Stimulated activated memory B cell treated with anti-CD40 and anti-IgM and Interleukin-4, amounts not matched to agents 10 μg/mL and 1 μg/mL and 100 μg/mL, for 72 hours (primary cell): Measurements from ENCODE around the gene NUDC.
"Not testable (repeated sequence)": the region's sequence is repeated elsewhere in the genome, so short reads cannot be mapped to it uniquely, and the experiment has no call there.

Source experiments
- ATAC-seq: fragments of 150-1000 bp; cut with Tn5 transposase; 2 replicates; pipeline ENCODE4 v1.10.0; 2021
- H3K27ac Mint-ChIP-seq: one replicate; pipeline ENCODE4 v1.8.0; 2022; ENCODE audit warnings: mild to moderate bottlenecking, mixed read lengths
- H3K27me3 Mint-ChIP-seq: one replicate; pipeline ENCODE4 v1.8.0; 2022; ENCODE audit warnings: mixed read lengths
- H3K36me3 Mint-ChIP-seq: one replicate; pipeline ENCODE4 v1.8.0; 2022; ENCODE audit warnings: mixed read lengths
- H3K4me1 Mint-ChIP-seq: one replicate; pipeline ENCODE4 v1.8.0; 2022; ENCODE audit warnings: mixed read lengths
- H3K4me3 Mint-ChIP-seq: one replicate; pipeline ENCODE4 v1.8.0; 2022; ENCODE audit warnings: mild to moderate bottlenecking, moderate library complexity, mixed read lengths
- H3K9me3 Mint-ChIP-seq: one replicate; pipeline ENCODE4 v1.8.0; 2022; ENCODE audit warnings: mixed read lengths

Gene NUDC

DNA sequence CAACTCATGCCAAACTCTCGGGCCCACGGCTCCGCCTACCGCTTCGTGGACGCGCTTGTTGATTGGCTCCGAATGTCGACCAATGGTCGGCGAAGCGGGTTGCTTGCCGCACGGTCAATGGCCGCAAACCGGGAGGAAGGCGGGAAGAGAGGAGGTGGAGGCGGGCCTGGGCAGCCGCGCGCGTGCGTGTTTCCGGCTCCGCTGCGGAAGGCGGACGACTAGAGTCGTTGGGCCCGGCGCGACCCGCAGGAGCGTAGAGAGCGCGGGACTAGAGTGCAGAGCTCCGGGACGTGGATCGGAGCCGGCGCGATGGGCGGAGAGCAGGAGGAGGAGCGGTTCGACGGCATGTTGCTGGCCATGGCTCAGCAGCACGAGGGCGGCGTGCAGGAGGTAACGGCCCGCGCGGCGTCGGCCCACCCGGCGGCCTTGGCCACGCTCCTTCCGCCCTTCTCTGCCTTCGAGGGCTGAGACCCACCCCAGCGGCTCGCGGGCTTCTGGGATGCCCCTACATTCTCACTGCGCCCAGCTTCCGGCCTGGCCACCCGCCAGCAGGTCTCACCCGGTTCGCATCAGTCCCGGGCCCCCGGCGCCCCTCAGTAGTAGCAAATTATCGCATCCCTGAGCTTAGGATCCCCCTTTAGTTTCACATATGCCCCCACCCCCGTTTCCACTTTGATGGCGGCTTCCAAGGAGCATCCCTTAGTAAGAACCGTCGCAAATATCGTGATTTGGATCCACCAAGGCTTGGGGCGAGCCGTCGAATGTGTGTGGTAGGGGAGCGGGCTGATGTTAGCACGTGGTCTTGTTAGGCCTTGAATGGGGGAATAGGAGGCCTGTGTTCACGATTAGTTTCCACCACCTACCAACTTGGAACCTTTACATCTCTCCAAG lies at the start of gene NUDC:
NUDC (plus strand) TSS at position 204 of the 891 bp plus-strand sequence; CDS start at position 310, 106 bp downstream.
- H3K4me3 Mint-ChIP-seq, result peak within 1 kb of the TSS; percentile 96
- peak; percentile 99 for ATAC-seq
- peaks cover 3% of the 10 kb centered on the region for H3K36me3 Mint-ChIP-seq
- peaks cover 26% of the 10 kb centered on the region for H3K4me1 Mint-ChIP-seq
- no peaks in the 10 kb centered on the region for H3K9me3 Mint-ChIP-seq
- H3K27me3 Mint-ChIP-seq, result no peaks in the 10 kb centered on the region
- peak within 1 kb of the TSS; percentile 87 for H3K27ac Mint-ChIP-seq

DNA sequence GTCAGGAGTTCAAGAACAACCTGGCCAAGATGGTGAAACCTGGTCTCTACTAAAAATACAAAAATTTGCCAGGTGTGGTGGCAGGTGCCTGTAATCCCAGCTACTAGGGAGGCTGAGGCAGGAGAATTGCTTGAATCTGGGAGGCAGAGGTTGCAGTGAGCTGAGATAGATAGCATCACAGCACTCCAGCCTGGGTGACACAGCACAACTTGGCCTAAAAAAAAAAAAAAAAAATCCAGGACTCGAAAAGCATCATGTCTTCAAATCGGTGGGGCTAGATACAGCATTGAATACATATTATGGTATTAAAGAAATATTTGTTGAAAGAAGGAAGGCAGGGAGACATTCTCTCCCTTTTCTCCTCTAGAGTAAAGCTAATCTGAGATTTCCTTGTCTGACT lies 48.4 kb upstream of the NUDC start:
- not testable (repeated sequence) for H3K4me1 Mint-ChIP-seq, H3K9me3 Mint-ChIP-seq, H3K27ac Mint-ChIP-seq, H3K27me3 Mint-ChIP-seq, ATAC-seq, H3K4me3 Mint-ChIP-seq
- peaks cover 10% of the 10 kb centered on the region for H3K36me3 Mint-ChIP-seq

DNA sequence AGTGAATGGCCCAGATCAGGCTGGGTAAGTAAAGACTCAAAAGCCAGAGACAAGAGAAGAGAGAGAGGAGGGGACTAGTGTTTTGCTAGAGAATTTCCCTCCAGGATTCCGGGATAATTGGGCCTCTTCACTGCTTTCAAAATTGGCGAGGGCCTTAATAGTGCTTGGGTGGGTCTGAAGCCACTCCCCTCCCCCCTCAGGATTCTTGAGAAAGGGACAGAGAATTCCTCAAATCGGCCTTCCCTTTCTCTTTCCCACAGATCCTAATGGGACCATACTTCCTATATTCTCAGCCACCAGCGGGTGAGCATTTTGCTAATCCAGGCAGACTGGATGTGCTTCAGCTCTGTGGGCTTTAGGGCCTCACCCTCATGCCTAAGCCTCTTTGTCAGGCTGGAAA lies 46.6 kb upstream of the NUDC start:
- ATAC-seq, result no peak
- Mint-ChIP-seq H3K4me1 (no peaks in the 10 kb centered on the region), H3K36me3 (peaks cover 23% of the 10 kb centered on the region), H3K27me3 (no peaks in the 10 kb centered on the region), H3K27ac (no peak overlapping the region), H3K4me3 (no peak overlapping the region), H3K9me3 (no peaks in the 10 kb centered on the region)

DNA sequence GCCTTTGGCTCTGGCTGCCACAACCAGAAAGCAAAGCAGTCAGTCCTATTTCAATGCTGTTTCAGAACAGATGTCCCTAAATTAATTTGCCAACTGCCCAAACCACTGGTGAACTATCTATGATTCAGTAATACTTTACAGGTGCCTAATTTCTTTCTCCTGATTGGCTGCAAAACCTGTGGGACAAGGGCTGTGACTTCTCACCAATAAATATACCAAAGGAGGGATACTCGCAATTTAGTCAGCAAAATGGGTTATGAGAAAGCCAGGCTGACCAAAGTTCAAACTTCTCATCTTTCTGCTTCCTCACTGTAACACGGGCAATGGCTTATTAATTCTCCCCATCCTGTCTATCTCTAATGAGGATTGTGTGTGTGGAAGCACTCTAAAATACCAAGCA lies 44.2 kb upstream of the NUDC start:
- Mint-ChIP-seq H3K9me3 (no peaks in the 10 kb centered on the region), H3K27me3 (no peaks in the 10 kb centered on the region), H3K27ac (no peak overlapping the region), H3K4me1 (no peaks in the 10 kb centered on the region), H3K36me3 (peaks cover 29% of the 10 kb centered on the region), H3K4me3 (no peak overlapping the region)
- ATAC-seq, result no peak

DNA sequence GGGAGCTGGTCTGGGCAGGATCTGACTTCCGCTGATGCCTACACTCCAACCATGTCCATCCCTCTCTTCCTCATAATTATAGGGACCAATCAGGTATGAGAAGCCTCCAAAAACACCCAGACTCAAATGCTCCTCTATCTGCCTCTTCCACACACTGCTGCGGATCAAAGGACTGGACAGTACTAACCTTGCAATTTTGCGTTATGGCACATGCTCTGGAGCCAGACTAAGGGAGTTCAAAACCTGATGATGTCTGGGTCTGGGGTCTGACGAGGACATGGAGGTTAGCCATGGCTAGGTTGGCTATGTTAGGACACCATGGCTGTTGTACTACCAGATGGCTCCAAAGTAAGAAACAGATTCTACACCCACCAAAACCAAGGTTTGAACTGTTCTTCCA lies 41.8 kb upstream of the NUDC start:
- ATAC-seq, result no peak
- Mint-ChIP-seq H3K36me3 (peaks cover 50% of the 10 kb centered on the region), H3K27ac (no peak overlapping the region), H3K27me3 (no peaks in the 10 kb centered on the region), H3K9me3 (no peaks in the 10 kb centered on the region), H3K4me3 (no peak overlapping the region), H3K4me1 (no peaks in the 10 kb centered on the region)

DNA sequence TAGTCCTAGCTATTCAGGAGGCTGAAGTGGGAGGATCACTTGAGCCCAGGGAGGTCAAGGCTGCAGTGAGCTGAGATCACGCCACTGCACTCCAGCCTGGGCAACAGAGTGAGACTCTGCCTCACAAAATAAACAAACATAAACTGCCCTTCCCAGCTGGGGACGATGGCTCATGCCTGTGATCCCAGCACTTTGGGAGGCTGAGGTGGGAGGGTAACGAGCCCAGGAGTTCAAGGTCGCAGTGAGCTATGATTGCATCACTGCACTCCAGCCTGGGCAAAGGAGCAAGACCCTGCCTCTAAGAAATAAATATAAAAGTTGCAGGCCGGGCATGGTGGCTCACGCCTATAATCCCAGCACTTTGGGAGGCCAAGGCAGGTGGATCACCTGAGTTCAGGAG lies 39.9 kb upstream of the NUDC start:
- not testable (repeated sequence) for H3K4me1 Mint-ChIP-seq, H3K27ac Mint-ChIP-seq, ATAC-seq, H3K4me3 Mint-ChIP-seq, H3K9me3 Mint-ChIP-seq, H3K27me3 Mint-ChIP-seq
- H3K36me3 Mint-ChIP-seq, result peaks cover 49% of the 10 kb centered on the region

DNA sequence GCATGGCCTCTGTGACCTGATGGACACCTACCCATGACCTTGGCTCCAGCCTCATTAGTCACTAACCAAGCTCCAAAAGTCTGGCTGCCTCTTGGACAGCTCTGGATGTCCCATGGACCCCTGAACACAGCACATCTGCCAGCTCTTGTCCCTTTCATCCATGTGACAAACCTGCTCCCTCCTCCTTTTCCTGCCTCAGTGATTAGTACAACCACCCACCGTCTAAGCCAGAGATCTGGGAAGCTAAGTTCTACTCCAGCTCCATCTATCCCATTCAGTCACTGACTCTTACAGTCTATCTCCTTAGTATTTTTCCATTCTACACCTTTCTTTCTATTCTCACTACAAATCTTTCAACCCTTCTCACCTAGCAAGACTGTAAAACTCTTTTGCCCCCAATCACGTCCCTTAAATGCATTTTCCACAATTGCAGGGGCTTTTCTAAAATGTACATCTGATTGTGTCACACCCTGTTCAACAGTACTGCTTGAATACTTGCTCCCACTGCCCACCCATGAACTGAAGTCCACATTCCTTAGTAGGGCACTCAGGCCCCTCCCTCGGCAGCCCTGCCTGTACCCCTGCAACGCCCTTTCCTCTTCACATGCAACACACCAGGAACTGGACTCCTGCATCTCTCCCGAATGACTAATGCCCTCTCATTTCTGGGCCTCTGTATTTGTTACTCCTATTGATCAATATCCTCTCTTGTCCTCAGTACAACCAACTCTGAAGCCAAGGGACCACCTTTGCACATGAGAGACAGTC lies 38.7 kb upstream of the NUDC start:
- H3K4me1 Mint-ChIP-seq, result peaks cover 11% of the 10 kb centered on the region
- peaks cover 49% of the 10 kb centered on the region for H3K36me3 Mint-ChIP-seq
- H3K9me3 Mint-ChIP-seq, result no peaks in the 10 kb centered on the region
- H3K27me3 Mint-ChIP-seq, result no peaks in the 10 kb centered on the region
- H3K27ac Mint-ChIP-seq, result peak overlapping the region; percentile 29
- no peak for ATAC-seq
- H3K4me3 Mint-ChIP-seq, result no peak overlapping the region

DNA sequence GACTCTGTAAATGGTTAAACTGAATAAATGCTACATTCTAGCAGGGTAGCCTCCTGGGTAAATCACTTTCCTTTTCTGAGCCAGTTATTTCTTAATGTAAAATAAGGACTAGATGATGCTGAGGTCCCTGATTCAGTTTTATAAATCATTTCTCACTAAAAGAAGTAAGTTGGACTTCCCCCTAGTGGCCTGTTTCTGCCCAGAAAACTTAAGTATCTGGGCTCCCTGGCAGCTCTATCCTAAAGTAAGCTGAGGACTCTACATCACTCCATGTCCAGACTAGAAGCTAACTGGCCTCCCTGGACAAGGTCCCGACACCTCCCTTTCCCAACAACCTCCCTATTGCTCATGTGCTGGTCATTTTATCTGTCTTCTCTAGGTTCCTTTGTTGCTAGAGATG lies 34.4 kb upstream of the NUDC start:
- ATAC-seq, result no peak
- Mint-ChIP-seq H3K27ac (no peak overlapping the region), H3K4me3 (no peak overlapping the region), H3K36me3 (peaks cover 48% of the 10 kb centered on the region), H3K4me1 (peaks cover 41% of the 10 kb centered on the region), H3K27me3 (no peaks in the 10 kb centered on the region), H3K9me3 (no peaks in the 10 kb centered on the region)

DNA sequence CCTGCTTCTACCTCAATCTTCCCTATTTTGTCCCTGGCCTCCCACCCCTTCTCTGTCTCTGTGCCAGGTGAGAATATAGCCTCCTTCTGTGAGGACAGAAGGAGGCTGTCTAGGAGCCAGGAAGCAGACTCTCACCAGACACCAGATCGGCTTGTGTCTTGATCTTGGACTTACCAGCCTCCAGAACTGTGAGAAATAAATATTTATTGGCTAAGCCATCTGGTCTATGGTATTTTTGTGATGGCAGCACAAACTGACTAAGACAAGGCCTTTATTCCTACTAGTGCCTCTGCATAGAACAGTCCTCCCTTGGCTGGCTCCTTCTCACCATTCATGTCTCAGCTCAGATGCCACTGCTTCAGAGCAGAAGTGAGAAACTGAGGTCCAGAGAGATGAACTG lies 33.3 kb upstream of the NUDC start:
- Mint-ChIP-seq H3K4me1 (peaks cover 41% of the 10 kb centered on the region), H3K36me3 (peaks cover 51% of the 10 kb centered on the region), H3K27ac (no peak overlapping the region), H3K9me3 (no peaks in the 10 kb centered on the region), H3K27me3 (no peaks in the 10 kb centered on the region), H3K4me3 (no peak overlapping the region)
- no peak for ATAC-seq

DNA sequence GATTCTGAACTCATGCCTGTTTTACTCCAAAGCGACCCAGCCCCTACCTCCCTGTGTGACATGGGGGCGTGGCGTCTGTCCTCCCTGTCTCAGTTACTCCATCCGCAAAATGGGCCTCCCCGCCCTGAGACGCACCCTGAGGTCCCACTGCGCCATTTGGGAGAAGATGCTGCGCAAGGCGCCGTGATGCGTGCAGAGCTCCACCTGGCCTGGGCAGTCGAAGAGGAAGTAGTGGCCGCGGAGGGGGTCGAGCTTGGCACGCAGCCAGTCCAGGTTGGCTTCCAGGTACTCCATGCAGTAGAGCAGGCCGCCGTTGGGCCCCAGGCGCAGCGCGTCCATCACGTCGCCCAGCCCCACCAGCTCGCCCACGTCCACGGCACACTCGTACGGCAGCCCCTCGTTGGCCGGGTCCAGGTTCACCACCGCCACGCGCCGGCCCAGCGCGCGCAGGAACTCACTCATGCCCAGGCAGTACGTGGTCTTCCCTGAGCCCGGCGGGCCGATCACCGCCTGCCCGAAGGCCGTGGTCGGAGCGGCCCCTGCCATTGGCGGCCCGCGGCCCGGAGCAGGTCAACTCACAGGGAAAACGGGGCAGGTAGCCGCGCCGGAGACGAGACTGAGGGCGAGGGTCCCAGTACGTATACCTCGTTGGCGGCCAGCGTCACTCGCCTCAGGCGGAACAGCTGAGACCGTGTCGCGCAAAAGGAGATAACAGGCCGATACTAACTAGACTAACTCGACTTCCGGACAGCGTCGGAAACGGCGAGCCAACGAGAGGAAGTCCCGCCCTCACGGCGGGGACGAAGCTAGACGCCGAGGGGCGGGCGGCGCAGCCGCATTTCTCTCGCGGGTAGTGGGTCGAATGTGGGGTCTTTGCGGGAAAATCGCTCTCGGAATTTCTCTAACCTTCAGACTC lies 31.7 kb upstream of the NUDC start, which contains the start of gene GPN2:
GPN2 (minus strand) TSS at position 733 of the 916 bp plus-strand sequence; CDS start at position 546, 187 bp downstream.
- peaks cover 41% of the 10 kb centered on the region for H3K4me1 Mint-ChIP-seq
- H3K4me3 Mint-ChIP-seq, result peak within 1 kb of the TSS; percentile 95
- peak within 1 kb of the TSS; percentile 96 for H3K27ac Mint-ChIP-seq
- H3K9me3 Mint-ChIP-seq, result no peaks in the 10 kb centered on the region
- H3K27me3 Mint-ChIP-seq, result no peaks in the 10 kb centered on the region
- ATAC-seq, result peak; percentile 98
- peaks cover 46% of the 10 kb centered on the region for H3K36me3 Mint-ChIP-seq

DNA sequence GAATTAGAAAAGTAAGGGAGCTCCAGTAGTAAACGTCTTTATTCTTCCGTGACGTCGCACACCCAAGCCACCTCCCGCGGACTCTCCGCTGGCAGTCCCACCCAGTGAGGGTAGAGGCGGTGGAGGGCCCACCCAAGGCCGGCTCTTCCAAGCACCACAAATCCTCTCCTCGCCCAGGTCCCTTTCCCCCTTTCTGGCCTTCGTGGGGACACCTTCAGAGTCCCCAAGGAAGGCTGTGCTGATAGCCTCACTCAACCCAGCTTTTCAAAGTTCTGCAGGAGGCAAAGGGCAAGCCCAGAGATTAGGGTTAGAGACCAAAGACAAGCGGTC lies 31.1 kb upstream of the NUDC start:
- ATAC-seq, result peak; percentile 64
- Mint-ChIP-seq H3K27me3 (no peaks in the 10 kb centered on the region), H3K4me1 (peaks cover 36% of the 10 kb centered on the region), H3K27ac (peak overlapping the region; percentile 96), H3K4me3 (peak overlapping the region; percentile 95), H3K9me3 (no peaks in the 10 kb centered on the region), H3K36me3 (peaks cover 45% of the 10 kb centered on the region)

DNA sequence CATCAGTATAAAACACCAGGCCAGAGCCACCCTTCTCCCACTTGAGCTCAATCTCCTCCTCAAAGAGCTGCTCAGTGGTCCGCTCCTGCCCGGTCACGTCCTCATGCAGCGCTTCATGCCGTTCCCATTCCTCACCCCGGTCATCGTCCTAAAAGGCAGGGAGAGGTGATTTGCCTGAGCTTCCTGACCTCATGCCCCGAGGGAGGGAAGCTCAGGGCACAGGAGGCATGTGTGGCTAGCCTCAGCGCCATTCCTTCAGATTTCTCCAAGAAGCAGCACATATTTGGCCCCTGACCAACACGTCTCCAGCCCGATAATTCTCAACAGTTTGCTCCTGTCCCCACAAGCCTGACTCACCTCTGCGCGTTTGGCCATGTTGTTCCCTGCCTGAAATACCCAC lies 27.3 kb upstream of the NUDC start:
- peaks cover 51% of the 10 kb centered on the region for H3K36me3 Mint-ChIP-seq
- no peak overlapping the region for H3K27ac Mint-ChIP-seq
- peaks cover 35% of the 10 kb centered on the region for H3K4me1 Mint-ChIP-seq
- no peaks in the 10 kb centered on the region for H3K9me3 Mint-ChIP-seq
- H3K27me3 Mint-ChIP-seq, result no peaks in the 10 kb centered on the region
- H3K4me3 Mint-ChIP-seq, result no peak overlapping the region
- no peak for ATAC-seq

DNA sequence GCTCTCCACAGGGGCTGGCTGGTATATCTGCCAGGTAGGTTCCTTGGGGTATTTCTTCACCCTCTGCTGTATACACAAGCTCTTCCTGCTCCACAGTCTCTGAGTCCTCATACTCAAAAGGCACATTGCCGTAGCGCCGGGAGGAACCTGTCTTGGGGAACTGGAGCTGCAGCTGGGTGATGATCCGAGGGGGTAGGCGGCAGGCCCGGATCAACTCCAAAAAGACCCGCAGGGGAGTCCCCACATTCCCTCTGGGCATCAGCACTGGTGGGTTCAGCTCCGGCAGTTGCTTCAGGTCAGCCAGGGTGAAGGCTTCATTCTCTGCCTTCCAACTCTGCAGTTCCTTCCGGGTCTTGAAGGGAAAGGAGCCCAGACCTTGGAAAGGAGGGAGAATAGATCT lies 24.2 kb upstream of the NUDC start:
- Mint-ChIP-seq H3K27me3 (no peaks in the 10 kb centered on the region), H3K27ac (no peak overlapping the region), H3K36me3 (peaks cover 40% of the 10 kb centered on the region), H3K4me3 (no peak overlapping the region), H3K9me3 (no peaks in the 10 kb centered on the region), H3K4me1 (peaks cover 26% of the 10 kb centered on the region)
- no peak for ATAC-seq

DNA sequence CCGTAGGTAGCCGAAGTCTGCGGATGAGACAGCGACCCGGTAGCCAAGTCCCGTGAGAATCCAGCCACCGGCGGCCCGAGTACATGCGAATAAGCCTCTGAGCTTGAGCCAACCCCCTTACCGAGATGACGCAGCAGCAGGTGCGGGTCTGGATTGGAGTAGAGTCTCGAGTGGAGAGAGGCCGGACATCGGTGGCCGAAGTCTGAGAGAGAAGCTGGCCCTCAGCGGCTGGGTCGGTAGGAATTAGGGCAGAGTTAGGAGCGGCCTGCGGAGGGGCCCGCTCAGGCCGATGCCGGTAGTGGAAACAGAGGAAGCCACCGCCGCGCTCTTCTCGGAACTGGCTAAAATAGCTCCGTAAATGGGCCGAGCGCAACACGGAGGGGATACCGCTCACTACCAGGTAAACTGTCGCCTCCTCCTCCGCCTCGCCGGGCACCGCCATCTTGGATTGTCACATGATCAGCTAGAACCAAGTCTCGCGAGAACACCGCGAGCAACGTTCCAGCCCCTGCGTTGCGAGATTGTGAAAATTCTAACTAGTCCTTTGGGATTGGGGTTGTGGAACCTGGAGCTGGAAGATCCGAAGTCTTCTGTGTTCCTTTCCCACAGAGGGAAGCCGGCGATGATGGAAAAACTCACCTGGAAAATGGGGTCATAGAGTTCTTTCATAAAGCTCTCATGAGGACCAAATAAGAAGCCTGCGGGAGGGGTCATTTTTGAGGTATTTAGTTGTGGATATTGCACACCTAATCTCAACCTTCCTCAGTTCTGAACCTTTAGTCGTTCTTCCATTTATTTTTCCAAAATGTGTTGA lies 21.3 kb upstream of the NUDC start, which contains the start of gene GPATCH3:
GPATCH3 (minus strand) TSS at position 467 of the 814 bp plus-strand sequence; CDS start at position 442, 25 bp downstream.
- Mint-ChIP-seq H3K4me3 (peak within 1 kb of the TSS; percentile 94), H3K36me3 (peaks cover 16% of the 10 kb centered on the region), H3K4me1 (peaks cover 26% of the 10 kb centered on the region), H3K27me3 (no peaks in the 10 kb centered on the region), H3K9me3 (no peaks in the 10 kb centered on the region), H3K27ac (peak within 1 kb of the TSS; percentile 99)
- peak; percentile 95 for ATAC-seq
